Cardiac muscle cell (in vitro differentiated cells and primary cell): Measurements from ENCODE around the gene SUPT4H1. TPM values are rescaled to one million over a fixed set of nuclear protein-coding genes. Genes with fewer than 3 reads are reported as not detected.
A peak's percentile ranks its signal among the peaks of the same experiment; 100 is the strongest.

Source experiments
- DNase-seq, 2 donors: peaks; one replicate each; pipeline versions ENCODE4 v3.0.0 to v3.0.0-alpha.2; 2010 to 2017; ENCODE audit warnings: low read depth in 1 of 2, low spot score in 1 of 2
- H3K27ac ChIP-seq: fragments of 200-600 bp; sonication (generic); 2 replicates; pipeline ENCODE4 v1.5.1; 2016
- H3K27me3 ChIP-seq: fragments of 200-600 bp; sonication (generic); 2 replicates; pipeline ENCODE4 v1.6.0; 2016; ENCODE audit warnings: control low read depth
- H3K36me3 ChIP-seq: fragments of 200-600 bp; sonication (generic); 2 replicates; pipeline ENCODE4 v1.5.1; 2016; ENCODE audit warnings: control low read depth
- H3K4me1 ChIP-seq: fragments of 200-600 bp; sonication (generic); 2 replicates; pipeline ENCODE4 v1.8.1; 2017; ENCODE audit warnings: low read depth, mild to moderate bottlenecking, mixed run types
- H3K4me3 ChIP-seq: fragments of 200-600 bp; sonication (generic); 2 replicates; pipeline ENCODE4 v1.5.1; 2016; ENCODE audit warnings: mild to moderate bottlenecking
- H3K9me3 ChIP-seq: fragments of 200-600 bp; sonication (generic); 2 replicates; pipeline ENCODE4 v1.5.1; 2017; ENCODE audit warnings: low read depth, mild to moderate bottlenecking, control low read depth
- polyA plus RNA-seq: library from polyadenylated mRNA; unstranded; fragments of >200 nt; fragmentation: Nextera tagmentation; extraction: Ambion mirVana; gene quantifications from 2 replicates; pipeline ENCODE4 v1.2.1, GENCODE V29; 2016
- total RNA-seq: library from RNA; depleted of rRNA; stranded (reverse); fragments of >200 nt; gene quantifications from 2 replicates; pipeline ENCODE4 v1.2.3, GENCODE V29; 2016
- TF ChIP-seq, protein P1 (sequence below): IDR thresholded peaks from 2 replicates; pipeline ENCODE4 v1.5.1; 2012; ENCODE audit warnings: low read depth, mild to moderate bottlenecking, low read length

The SUPT4H1 gene
- total and polyA plus RNA-seq, 2 experiments from 2014 or later: 97.9 to 152 TPM

DNA sequence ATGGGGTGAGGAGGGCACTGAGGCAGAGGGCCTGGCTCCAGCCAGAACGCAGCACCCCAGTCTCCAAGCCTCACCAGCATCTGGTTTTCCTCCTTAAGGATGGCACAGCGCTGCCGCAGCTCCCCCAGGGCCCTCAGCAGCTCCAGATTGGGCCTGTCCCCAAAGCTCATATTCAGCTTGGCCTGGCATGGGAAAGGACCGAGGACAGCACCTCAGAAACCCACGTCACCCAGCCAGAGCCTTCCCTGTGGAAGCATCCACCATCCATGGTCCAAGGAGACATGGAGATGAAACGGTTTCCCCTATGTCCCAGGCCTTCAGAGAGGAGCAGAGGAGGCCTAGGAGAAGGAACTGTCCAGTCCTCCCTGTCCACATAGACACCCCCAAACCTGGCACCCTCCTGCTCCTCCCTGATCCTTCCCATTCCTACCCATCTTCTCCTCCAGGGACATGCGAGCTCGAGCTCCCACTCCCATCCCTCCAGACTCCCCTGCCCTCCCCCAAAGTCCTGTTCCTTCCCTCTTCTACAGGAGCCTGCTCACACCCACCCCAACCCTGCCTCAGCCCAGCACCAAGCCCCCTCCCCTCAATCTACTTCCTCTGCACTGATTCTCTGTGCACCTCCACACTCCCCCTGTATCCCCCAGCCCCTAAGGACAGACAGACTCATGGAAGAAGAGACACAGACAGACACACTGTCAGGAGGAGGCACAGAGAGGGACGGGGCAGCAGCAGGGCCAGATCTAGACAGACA lies 25.2 kb downstream of the SUPT4H1 start:
- Histone ChIP-seq H3K36me3 (no peaks in the 10 kb centered on the region), H3K27ac (no peak overlapping the region), H3K9me3 (no peaks in the 10 kb centered on the region), H3K4me1 (no peaks in the 10 kb centered on the region), H3K4me3 (no peak overlapping the region), H3K27me3 (no peaks in the 10 kb centered on the region)
- TF ChIP-seq, protein P1, sequence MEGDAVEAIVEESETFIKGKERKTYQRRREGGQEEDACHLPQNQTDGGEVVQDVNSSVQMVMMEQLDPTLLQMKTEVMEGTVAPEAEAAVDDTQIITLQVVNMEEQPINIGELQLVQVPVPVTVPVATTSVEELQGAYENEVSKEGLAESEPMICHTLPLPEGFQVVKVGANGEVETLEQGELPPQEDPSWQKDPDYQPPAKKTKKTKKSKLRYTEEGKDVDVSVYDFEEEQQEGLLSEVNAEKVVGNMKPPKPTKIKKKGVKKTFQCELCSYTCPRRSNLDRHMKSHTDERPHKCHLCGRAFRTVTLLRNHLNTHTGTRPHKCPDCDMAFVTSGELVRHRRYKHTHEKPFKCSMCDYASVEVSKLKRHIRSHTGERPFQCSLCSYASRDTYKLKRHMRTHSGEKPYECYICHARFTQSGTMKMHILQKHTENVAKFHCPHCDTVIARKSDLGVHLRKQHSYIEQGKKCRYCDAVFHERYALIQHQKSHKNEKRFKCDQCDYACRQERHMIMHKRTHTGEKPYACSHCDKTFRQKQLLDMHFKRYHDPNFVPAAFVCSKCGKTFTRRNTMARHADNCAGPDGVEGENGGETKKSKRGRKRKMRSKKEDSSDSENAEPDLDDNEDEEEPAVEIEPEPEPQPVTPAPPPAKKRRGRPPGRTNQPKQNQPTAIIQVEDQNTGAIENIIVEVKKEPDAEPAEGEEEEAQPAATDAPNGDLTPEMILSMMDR: no peak
- no peak for DNase-seq

DNA sequence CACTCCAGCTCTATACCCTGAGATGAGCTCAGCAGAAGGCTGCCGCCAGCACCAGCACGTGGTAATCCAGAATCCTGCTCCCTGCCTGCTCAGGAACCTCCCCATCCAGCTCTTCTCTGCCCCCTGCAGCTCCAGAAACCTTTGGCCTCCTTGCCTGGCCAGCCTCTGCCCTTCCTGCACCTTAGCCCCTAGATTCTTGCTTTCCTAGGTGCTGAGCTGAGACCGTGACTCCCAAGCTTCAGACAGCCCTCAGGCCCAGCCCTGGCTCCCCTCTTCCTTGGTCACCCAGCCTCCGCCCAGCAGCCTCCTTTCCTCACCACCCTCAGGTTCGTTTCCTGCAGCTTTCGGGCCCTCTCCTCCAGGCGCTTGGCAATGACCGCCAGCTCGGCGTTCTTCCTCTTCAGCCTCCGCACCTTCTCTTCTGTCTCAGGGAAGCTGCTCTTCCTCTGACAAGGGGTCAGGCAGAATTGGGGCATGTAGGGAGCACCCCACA lies 26.0 kb downstream of the SUPT4H1 start:
- DNase-seq: no peak
- H3K4me1 ChIP-seq: no peaks in the 10 kb centered on the region

GRCh38 chr17:58325289-58325726 lies 26.7 kb downstream of the SUPT4H1 start:
- no peak overlapping the region for H3K4me3 ChIP-seq
- no peak overlapping the region for H3K27ac ChIP-seq
- TF ChIP-seq, protein P1: no peak
- H3K36me3 ChIP-seq: no peaks in the 10 kb centered on the region
- H3K4me1 ChIP-seq: no peaks in the 10 kb centered on the region
- peak in 1 of 2 donors; percentile 19 for DNase-seq
- H3K9me3 ChIP-seq: no peaks in the 10 kb centered on the region
- no peaks in the 10 kb centered on the region for H3K27me3 ChIP-seq

More for the DNA sequence above, 26.0 kb downstream of the SUPT4H1 start:
- no peaks in the 10 kb centered on the region for H3K36me3 ChIP-seq
- TF ChIP-seq, protein P1: no peak
- H3K27ac ChIP-seq: no peak overlapping the region
- H3K4me3 ChIP-seq: no peak overlapping the region
- no peaks in the 10 kb centered on the region for H3K27me3 ChIP-seq
- no peaks in the 10 kb centered on the region for H3K9me3 ChIP-seq

GRCh38 chr17:58324409-58325288 lies 27.4 kb downstream of the SUPT4H1 start:
- DNase-seq: peak; percentile 66 to 80
- no peak overlapping the region for H3K27ac ChIP-seq
- TF ChIP-seq, protein P1: no peak
- no peaks in the 10 kb centered on the region for H3K9me3 ChIP-seq
- H3K27me3 ChIP-seq: no peaks in the 10 kb centered on the region
- peak overlapping the region; percentile 29 for H3K4me3 ChIP-seq
- H3K36me3 ChIP-seq: no peaks in the 10 kb centered on the region
- H3K4me1 ChIP-seq: no peaks in the 10 kb centered on the region

DNA sequence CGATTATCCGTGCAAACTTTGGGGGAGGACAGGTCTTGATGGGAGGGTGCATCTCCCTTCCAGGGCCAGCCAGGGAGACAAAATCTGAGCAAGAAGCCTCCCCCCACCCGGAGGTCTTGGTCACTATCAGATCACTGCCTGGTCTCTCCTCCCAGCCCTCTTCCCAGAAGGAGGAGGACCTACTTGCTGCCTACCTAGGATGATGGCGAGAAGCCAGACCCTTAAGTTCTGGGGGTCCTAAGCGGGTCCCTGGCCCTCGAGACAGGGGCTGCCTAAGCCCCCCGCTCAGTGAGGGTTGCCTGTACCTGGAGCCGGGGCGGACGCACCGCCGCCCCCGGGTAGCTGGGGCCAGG lies 28.0 kb downstream of the SUPT4H1 start:
- no peaks in the 10 kb centered on the region for H3K27me3 ChIP-seq
- DNase-seq: no peak

More for the DNA sequence above, 28.0 kb downstream of the SUPT4H1 start:
- Histone ChIP-seq H3K4me1 (no peaks in the 10 kb centered on the region), H3K4me3 (peak overlapping the region; percentile 29), H3K27ac (no peak overlapping the region), H3K36me3 (no peaks in the 10 kb centered on the region), H3K9me3 (no peaks in the 10 kb centered on the region)
- TF ChIP-seq, protein P1: no peak
